ENCODE measurements around the gene MRPS7.

MRPS7 gene

DNA sequence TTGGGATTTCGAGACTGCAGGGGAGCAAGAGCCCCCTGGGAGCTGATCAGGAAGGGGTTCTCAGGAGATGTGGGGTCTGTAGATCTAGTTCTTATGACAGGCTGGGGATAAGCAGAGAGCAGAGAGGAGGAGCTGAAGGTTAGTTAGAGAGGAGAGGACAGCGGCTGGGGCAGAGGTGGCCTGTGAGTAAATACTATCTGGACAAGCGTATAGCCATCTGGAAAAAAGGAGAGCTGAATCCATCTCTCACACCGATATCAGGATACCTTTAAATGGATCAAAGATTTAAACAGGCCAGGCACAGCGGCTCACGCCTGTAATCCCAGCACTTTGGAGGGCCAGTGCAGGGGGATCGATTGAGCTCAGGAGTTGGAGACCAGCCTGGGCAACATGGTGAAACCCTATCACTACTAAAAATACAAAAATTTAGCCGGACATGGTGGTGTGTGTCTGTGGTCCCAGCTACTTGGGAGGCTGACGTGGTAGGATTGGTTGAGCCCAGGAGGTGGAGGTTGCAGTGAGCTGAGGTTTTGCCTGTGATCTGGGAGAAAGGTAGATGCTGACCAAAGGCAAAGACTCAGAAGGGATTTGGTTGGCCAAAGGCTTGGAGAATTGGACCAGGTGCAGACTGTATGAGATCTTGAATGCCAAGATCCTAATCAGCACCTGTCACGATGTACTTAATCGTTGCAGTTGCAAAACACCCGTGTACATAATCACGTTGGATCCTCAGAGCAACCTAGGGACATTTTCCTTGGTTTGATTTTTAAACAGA lies 46.5 kb downstream of the MRPS7 start:
- TF ChIP-seq CTCF (IDR thresholded peaks at IDR 0.05; ENCODE audit: low read depth, low read length), result no peak
- H3K4me3 ChIP-seq (ENCODE audit: low read depth, low read length), result no peak overlapping the region

DNA sequence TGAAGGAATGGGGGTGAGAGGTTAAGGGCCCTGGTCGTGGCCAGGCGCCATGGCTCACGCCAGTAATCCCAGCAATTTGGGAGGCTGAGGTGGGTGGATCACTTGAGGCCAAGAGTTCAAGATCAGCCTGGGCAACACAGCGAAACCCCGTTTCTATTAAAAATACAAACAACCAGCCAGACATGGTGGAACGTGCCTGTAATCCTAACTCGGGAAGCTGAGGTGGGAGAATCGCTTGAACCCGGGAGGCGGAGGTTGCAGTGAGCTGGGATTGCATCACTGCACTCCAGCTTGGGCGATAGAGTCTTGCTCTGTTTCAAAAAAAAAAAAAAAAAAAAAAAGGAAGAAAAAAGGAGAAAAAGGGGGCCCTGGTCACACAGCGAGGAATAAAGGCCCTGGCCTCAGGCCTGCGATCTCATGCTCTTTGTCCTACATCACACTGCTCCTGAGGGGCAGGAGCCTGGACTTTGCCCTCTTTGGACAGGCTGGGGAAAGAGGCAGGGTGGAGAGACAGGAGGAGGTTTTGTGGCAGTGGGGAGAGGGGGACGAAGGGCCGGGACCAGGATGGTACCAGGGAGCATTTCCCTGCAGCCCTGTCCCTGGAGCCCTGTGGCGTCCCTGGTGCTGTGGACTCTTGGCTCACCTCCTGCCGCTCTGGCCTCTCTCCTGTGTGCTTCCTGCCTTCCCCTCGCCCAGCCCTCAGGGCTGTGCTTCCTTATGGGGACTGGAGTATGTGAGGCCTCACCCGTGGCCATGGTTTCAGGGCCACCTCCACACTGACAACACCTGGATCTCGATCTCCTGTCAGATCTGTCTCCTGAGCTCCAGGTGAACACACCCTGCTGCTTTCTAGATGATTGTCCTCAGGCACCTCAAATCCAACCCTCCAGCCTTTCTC lies 47.3 kb downstream of the MRPS7 start:
- no peak overlapping the region for H3K4me3 ChIP-seq (ENCODE audit: low read depth, low read length)
- TF ChIP-seq CTCF (IDR thresholded peaks at IDR 0.05; ENCODE audit: low read depth, low read length), result no peak

DNA sequence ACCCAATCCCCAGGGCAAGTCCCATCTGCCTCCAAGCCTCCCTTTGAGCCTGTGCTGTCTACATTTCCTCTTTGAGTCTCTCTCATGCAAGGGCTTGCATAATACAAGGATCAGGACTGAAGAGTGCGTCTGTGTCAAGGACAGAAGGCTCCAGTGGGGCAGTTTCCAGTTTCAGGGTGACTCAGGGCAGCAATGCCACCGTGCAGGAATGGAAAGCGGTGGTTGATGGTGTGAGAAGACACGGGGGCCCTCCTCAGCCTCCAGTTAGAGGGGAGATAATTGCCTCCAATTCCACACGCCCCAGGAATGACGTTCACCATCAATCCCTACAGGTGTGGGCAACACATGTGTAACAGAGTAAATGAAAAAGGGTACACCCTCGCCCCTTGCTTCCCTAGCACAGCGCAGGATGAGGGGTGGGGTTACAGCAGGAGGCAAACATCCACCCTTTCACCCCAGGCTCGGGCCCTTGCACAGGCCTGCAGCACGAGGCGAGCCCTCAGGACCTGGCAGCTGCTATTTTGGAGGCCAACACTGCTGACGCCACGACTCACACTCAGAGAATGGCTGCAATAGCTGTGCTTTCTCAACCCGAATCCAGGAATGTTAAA lies 52.4 kb downstream of the MRPS7 start:
- no peak overlapping the region for H3K4me3 ChIP-seq (ENCODE audit: low read depth, low read length)
- no peak for TF ChIP-seq CTCF (IDR thresholded peaks at IDR 0.05; ENCODE audit: low read depth, low read length)

GRCh38 chr17:75315541-75316243 lies 54.0 kb downstream of the MRPS7 start:
- no peak overlapping the region for H3K4me3 ChIP-seq (ENCODE audit: low read depth, low read length)
- TF ChIP-seq CTCF (IDR thresholded peaks at IDR 0.05; ENCODE audit: low read depth, low read length), result no peak
